ENCODE results near the gene PAGR1. TPM values are rescaled to one million over a fixed set of nuclear protein-coding genes. Genes with fewer than 3 reads are reported as not detected.

PAGR1 gene
- total and polyA plus RNA-seq, 9 of the 15 experiments (the other 6 are each of a cell fraction or from before 2014, with no cell fraction given): 1.4 to 58.2 (median 16.8) TPM

DNA sequence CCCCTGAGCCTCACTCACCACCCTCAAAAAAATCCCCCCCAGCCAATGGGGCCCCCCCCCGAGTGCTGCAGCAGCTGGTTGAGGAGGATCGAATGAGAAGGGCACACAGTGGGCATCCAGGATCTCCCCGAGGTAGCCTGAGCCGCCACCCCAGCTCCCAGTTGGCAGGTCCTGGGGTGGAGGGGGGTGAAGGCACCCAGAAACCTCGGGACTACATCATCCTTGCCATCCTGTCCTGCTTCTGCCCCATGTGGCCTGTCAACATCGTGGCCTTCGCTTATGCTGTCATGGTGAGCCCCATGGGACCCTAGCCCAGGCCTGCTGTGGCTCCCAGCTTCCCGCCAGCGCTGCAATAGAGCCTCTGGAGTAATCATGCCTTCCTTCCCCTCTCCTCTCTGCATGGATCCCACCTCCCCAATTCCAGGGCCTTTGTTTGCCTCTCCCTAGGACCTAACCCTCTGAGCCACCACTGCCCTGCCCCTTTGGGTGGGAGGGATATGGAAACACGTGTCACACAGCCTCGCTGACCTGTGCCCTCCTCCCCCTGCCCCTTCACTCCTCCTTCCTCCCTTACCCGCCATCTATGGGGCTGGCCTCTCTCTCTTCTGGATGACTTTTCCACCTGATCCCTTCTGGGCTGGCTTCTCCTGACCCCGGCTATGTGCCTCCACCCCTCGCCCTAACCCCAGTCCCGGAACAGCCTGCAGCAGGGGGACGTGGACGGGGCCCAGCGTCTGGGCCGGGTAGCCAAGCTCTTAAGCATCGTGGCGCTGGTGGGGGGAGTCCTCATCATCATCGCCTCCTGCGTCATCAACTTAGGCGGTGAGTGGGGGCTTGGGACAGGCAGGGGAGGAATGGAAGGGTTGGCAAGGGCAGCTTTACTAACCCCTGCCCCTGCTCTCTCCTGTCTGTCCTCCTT, 2.0 kb upstream of the PAGR1 start:
- 84% methylated on average over 18 of the region's 24 CpGs for WGBS (ENCODE audit: insufficient coverage, low coverage, missing lambda C conversion rate)
- Histone ChIP-seq H3K4me3 (no peak overlapping the region), H3K9me1 (ENCODE audit: control insufficient read depth, insufficient read depth, low read length) (no peaks in the 10 kb centered on the region), H3K4me1 (replicated peaks in 1 of 2; ENCODE audit: control insufficient read depth in 2 of 2, insufficient read depth in 2 of 2, low read length in 2 of 2) (peaks cover 38 to 75% of the 10 kb centered on the region in 2 experiments), H3K9ac (ENCODE audit: insufficient read depth in 1 of 2, low read depth in 2 of 2, low read length in 2 of 2) (no peak overlapping the region), H3K4me2 (ENCODE audit: insufficient read depth, low read length) (no peak overlapping the region), H3K36me3 (ENCODE audit: control insufficient read depth, insufficient read depth, low read length) (peaks cover 31% of the 10 kb centered on the region), H4K20me1 (replicated peaks; ENCODE audit: control insufficient read depth, insufficient read depth, low read length) (peaks cover 14% of the 10 kb centered on the region; the same call in 1 of the 2 replicates), H3K27ac (ENCODE audit: extremely low read depth, low read depth, low read length) (no peak overlapping the region), H3K9me3 (replicated peaks; ENCODE audit: control insufficient read depth, insufficient read depth, low read depth, low read length) (no peaks in the 10 kb centered on the region), H2AFZ (ENCODE audit: low read depth, low read length) (no peak overlapping the region), H3K27me3 (ENCODE audit: control insufficient read depth in 2 of 2, insufficient read depth in 2 of 2, low read length in 2 of 2) (no peaks in the 10 kb centered on the region), H3K79me2 (ENCODE audit: control insufficient read depth, insufficient read depth, low read length) (peaks cover 39% of the 10 kb centered on the region)
- TF ChIP-seq, protein P1, sequence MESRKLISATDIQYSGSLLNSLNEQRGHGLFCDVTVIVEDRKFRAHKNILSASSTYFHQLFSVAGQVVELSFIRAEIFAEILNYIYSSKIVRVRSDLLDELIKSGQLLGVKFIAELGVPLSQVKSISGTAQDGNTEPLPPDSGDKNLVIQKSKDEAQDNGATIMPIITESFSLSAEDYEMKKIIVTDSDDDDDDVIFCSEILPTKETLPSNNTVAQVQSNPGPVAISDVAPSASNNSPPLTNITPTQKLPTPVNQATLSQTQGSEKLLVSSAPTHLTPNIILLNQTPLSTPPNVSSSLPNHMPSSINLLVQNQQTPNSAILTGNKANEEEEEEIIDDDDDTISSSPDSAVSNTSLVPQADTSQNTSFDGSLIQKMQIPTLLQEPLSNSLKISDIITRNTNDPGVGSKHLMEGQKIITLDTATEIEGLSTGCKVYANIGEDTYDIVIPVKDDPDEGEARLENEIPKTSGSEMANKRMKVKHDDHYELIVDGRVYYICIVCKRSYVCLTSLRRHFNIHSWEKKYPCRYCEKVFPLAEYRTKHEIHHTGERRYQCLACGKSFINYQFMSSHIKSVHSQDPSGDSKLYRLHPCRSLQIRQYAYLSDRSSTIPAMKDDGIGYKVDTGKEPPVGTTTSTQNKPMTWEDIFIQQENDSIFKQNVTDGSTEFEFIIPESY (CRISPR knock-in tag; IDR thresholded peaks at IDR 0.05): 0 out of 2 replicates have a peak, but pooled peaks have one; percentile 28
- no peak for TF ChIP-seq CBX1 (IDR thresholded peaks at IDR 0.05; ENCODE audit: low read depth)
- TF ChIP-seq ZNF263 (CRISPR knock-in tag; IDR thresholded peaks at IDR 0.05; ENCODE audit: borderline replicate concordance): 0 out of 2 replicates have a peak, but pooled peaks have one; percentile 23
- ATAC-seq (no peak), DNase-seq (ENCODE audit: extremely low read depth in 1 of 4, low spot score in 3 of 4) (no peak), FAIRE-seq (no peak)
- POLR2A ChIA-PET: interaction anchor here (0.5 to 1.0 kb wide), 3 partner anchors 12 to 132 kb away, joined by 3 read pairs; no protein-coding TSS in a partner anchor
- intact Hi-C loops (cut with micrococcal nuclease) (loop anchor here (10.0 kb wide), 1 partner anchor 211 kb away; the partner anchor contains the start of gene C16orf92), in situ Hi-C loops (cut with MboI) (no loop called here)
- CTCF ChIA-PET (ENCODE audit: low intra/inter-chr PET ratio): no interaction called here
- no TSS peak for BruUV-seq (replicated peaks)

Data from K562 (cell line).